ENCODE data around the gene DCAF8. TPM values are rescaled to one million over a fixed set of nuclear protein-coding genes. Genes with fewer than 3 reads are reported as not detected.

Gene DCAF8
- total RNA-seq, 2 donors from 2014 or later, result 103 to 121 TPM

GRCh38 chr1:160284782-160285344 is 22.5 kb upstream of the DCAF8 start, which contains the start of gene PEX19:
PEX19 (minus strand) TSS chr1:160285133; CDS start chr1:160285124, 9 bp downstream.
- H3K4me3 ChIP-seq, result peak within 1 kb of the TSS; percentile 83 to 100
- H3K27me3 ChIP-seq, result no peaks in the 10 kb centered on the region
- H3K9me3 ChIP-seq, result no peaks in the 10 kb centered on the region
- TF ChIP-seq CTCF (IDR thresholded peaks at IDR 0.05), result no peak
- peaks cover 0 to 20% of the 10 kb centered on the region in 2 donors for H3K4me1 ChIP-seq
- H3K36me3 ChIP-seq, result peaks cover 42% of the 10 kb centered on the region
- peak; percentile 95 for DNase-seq (ENCODE audit: low spot score)
- peak within 1 kb of the TSS; percentile 86 for H3K27ac ChIP-seq

- Histone ChIP-seq H3K4me1 (peaks cover 0 to 20% of the 10 kb centered on the region in 2 donors), H3K36me3 (peaks cover 42% of the 10 kb centered on the region), H3K27me3 (no peaks in the 10 kb centered on the region), H3K27ac (peak overlapping the region; percentile 86), H3K9me3 (no peaks in the 10 kb centered on the region), H3K4me3 (peak overlapping the region; percentile 83 to 100)
- no peak for DNase-seq (ENCODE audit: low spot score)
- no peak for TF ChIP-seq CTCF (IDR thresholded peaks at IDR 0.05)
Observed at GRCh38 chr1:160284220-160284781, 22.0 kb upstream of the DCAF8 start.

GRCh38 chr1:160282807-160283206 is 20.5 kb upstream of the DCAF8 start:
- Histone ChIP-seq H3K4me1 (peaks cover 0 to 20% of the 10 kb centered on the region in 2 donors), H3K9me3 (no peaks in the 10 kb centered on the region), H3K4me3 (no peak overlapping the region), H3K27me3 (no peaks in the 10 kb centered on the region), H3K27ac (no peak overlapping the region), H3K36me3 (peaks cover 50% of the 10 kb centered on the region)
- no peak for TF ChIP-seq CTCF (IDR thresholded peaks at IDR 0.05)
- DNase-seq (ENCODE audit: low spot score), result no peak

- DNase-seq (ENCODE audit: low spot score), result no peak
- Histone ChIP-seq H3K36me3 (peaks cover 57% of the 10 kb centered on the region), H3K27ac (no peak overlapping the region), H3K27me3 (no peaks in the 10 kb centered on the region), H3K4me1 (peaks cover 0 to 2% of the 10 kb centered on the region in 2 donors), H3K4me3 (no peak overlapping the region), H3K9me3 (no peaks in the 10 kb centered on the region)
- TF ChIP-seq CTCF (IDR thresholded peaks at IDR 0.05), result no peak
Observed at GRCh38 chr1:160277987-160278386, 15.6 kb upstream of the DCAF8 start.

GRCh38 chr1:160277330-160277729 is 15.0 kb upstream of the DCAF8 start:
- H3K4me1 ChIP-seq, result peaks cover 0 to 2% of the 10 kb centered on the region in 2 donors
- no peaks in the 10 kb centered on the region for H3K9me3 ChIP-seq
- no peak overlapping the region for H3K4me3 ChIP-seq
- H3K27ac ChIP-seq, result no peak overlapping the region
- peaks cover 52% of the 10 kb centered on the region for H3K36me3 ChIP-seq
- H3K27me3 ChIP-seq, result no peaks in the 10 kb centered on the region
- no peak for DNase-seq (ENCODE audit: low spot score)
- no peak for TF ChIP-seq CTCF (IDR thresholded peaks at IDR 0.05)

Measured in right atrium auricular region (tissue), 2 donors.